NCI-H345 treated with DMSO at 0.1 percent for 48 hours (cell line): Measurements from ENCODE around the gene MORN5.

ENCODE experiments used
- DNase-seq: peaks from one replicate; lab custom pipeline; 2025; ENCODE audit not compliant: unreplicated experiment; lab: John Stamatoyannopoulos, UW

Gene MORN5

GRCh38 chr9:122213589-122214413, 54.1 kb downstream of the MORN5 start:
- DNase-seq = peak; percentile 75

- no peak for DNase-seq
Measured at GRCh38 chr9:122214507-122214906, 54.8 kb downstream of the MORN5 start.

GRCh38 chr9:122215663-122216062, 56.0 kb downstream of the MORN5 start:
- DNase-seq = no peak

- no peak for DNase-seq
Measured at GRCh38 chr9:122216138-122216797, 56.6 kb downstream of the MORN5 start.

- DNase-seq = no peak
Measured at GRCh38 chr9:122216798-122217418, 57.2 kb downstream of the MORN5 start.

DNA sequence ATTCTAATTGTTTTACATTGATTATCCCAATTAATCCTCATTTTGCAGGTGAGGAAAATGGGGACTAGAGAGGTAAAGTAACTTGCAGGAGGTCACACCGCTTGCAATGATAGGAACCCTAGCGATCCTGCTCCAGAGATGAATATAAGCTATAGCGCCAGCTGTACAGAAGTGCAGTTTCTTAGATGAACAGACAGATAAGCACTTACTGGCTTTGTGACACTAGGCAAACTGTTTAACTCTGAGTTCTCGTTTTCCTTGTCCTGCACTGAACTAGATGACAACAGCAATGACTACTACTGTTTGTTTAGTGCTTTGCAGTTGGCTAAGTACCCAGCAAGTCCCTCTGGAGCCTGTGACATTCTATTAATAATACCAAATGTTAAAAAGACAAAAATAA, 57.9 kb downstream of the MORN5 start:
- DNase-seq = no peak

DNA sequence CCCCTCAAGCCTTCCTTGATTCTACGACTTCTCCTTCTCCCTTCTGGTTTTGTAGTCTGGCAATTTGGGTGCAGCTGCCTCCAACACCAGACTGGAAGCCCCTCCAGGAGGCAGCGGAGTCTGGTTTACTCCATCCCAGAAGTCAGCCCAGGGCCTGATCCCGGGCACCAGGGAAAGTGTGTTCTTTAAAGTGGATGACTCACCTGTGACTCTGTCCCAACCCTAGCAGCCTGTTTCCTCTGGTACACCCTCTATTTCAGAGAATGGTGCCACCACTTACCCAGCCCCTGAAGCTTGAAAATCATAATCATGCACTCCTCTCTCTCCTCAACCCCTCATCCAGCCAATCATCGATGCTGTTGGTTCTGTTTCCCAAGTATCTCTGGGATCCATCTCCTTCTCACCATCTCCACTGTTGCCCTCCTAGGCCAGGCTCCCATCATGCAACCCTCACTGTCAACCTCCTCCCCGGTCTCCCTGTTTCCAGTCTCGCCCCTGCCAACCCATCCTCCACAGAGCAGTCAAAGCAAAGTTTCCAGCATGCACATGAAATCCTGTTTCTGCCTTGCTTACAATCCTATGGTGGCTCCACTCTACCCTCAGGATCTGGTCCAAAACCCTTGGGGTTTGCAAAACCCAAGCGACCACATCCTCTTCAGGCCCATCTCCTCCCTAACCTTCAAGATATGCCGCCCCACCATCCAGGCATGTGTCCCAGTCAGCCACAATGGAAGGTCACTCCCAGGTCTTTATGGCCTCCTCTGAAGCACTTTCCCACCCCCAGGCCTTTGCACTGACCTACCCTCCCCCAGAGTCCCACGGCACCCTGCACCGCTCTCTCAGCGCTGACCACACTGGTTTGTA, 58.6 kb downstream of the MORN5 start:
- no peak for DNase-seq

DNA sequence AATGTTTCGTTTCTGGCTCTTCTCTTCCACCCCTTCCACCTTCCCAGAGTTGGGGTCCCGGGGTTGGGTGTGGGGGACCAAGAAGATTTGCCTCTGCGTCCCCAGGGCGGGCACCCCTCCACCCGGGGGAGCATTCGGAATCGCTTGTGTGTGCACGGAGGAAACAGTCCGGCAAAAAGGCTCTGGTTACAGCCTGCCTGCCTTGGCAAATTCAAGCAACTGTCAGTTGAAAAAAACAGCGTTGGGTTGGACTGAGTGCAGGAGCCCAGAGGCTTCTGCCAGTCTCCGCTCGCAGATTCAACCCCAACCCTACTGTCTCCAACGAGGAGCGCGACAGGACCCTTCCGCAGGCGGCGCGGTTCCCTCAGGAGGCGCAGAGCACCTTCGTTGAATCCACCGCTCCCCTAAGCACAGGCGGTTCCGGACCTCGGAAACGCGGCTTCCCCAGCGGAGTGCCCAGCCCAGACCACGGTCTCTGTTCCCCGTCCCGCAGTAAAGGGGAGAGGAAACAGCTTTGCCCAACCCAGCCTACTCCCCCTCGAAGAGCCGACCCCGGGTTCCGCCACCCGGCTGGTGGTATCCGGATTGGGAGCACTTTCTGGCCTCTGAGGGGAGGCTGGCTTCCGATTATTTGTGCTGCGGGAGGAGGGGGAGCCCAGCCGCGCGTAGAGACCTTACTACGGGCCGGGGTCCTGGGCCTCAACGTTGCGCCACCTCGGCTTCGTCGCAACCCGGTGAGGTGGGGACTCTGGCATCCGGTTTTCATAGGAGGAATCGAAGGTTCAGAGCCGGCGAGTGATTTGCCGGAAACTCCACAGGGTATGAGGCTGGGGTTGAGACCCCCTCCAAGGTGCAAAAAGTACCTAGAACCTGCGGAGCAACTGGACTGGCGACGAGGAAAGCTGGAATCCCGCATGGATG, 59.5 kb downstream of the MORN5 start:
- DNase-seq = no peak

- no peak for DNase-seq
Measured at GRCh38 chr9:122219856-122220672, 60.4 kb downstream of the MORN5 start.

- no peak for DNase-seq
Measured at GRCh38 chr9:122220673-122221182, 61.0 kb downstream of the MORN5 start.

GRCh38 chr9:122221183-122221811, 61.6 kb downstream of the MORN5 start:
- no peak for DNase-seq

DNA sequence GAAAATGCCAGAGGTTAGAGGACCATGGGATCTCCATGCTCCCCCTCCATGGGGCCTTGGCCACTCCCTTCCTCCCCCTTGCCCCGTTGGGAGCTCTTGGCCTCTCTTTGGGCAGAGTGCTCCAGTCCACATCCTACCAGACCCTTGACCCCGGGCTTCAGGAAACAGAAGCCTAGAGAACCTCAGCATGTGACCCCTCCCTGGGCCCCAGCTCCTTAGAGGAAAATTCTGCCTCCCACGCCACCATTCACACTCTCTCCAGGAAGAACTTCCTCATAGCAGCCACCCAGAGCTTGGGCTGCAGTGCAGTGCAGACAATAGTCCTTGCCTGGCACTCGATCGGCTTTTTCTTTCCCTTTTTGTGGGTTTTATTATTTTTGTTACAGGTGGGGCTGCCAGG, 63.1 kb downstream of the MORN5 start:
- DNase-seq = no peak

- no peak for DNase-seq
Measured at GRCh38 chr9:122223435-122223834, 63.7 kb downstream of the MORN5 start.

DNA sequence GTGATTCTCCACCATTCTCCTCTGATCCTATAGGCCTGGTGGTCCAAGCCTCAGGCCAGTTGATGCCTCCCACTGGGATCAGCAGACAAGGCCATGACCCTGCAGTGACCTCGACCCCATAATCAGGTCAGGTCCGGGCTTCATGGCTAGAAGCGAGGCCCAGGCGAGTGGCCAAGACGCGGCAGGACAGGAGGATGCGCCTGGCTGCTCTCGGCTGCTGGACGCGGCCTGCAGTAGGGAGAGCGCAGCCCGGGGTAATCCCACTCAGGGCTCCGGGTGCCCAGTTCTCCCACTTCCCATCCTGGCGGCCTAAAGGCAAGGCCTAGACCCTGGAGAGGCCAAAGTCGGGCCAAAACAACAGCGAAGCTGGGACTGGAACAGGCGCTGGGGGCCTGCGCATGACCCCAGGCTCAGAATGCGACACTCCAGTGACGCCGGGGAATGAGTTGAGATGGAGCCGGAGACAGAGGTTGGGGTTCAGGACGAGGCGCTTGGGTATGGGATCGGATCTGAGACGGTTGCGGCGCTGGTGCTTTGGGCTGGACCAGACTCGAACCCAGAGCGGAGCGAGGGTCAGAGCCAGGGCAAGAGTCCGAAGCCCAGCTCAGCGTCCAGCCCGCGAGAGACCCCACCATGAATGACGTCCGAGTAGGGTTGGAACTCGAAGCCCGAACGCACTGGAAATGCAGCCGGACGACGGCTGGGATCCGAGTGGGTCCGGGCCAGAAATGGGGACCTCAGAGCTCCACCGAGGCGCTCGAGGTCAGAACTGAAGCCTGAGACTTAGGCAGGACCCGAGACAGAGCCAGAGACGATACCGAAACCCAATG, 65.8 kb downstream of the MORN5 start:
- no peak for DNase-seq

- DNase-seq = no peak
Measured at GRCh38 chr9:122226142-122226757, 66.5 kb downstream of the MORN5 start.

DNA sequence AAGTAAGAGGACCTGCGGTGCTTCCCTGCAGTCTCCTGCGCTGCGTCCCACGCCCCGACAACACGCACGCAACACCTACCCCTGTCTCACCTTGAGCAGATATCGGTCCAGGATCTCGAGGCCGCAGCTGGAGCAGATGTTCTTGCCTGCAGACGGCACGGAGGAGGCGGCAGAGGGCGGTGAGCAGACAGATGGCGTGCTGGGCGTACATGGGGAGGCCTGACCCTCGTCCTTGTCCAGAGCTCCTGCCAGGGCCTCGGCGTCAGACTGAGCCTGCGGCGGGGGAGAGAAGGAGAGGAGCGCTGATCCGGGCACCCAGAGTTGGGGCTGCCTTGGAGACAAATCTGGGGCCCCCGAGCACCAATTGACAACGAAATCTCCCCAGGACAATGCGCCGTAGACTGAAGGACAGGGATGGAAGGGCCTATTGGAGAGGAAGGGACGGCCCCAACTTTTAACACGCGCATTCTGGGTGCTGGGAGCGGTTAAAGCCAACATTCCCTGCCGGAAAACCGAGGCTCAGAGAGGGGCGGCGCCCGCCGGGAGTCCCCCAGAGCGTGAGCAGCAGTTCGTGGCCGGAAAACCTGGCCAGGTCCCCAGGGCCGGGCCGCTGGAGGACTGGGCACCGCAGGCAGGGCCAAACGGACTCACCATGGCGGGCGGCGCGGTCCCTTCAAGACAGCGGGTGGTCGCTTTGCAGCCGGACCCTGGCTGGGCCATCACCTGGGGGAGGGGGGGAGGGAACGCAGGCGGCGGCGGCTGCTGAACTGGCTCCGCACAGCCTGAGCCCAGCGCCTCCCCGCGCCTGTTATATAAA, 67.3 kb downstream of the MORN5 start:
- DNase-seq = no peak

- no peak for DNase-seq
Measured at GRCh38 chr9:122227575-122227900, 67.8 kb downstream of the MORN5 start.
